RWPE1 (cell line): ENCODE results near the gene GPX1.
"Not testable (repeated sequence)": the region's sequence is repeated elsewhere in the genome, so short reads cannot be mapped to it uniquely, and the experiment has no call there.

Experiments used
- CTCF ChIA-PET: fragments of 350-600 bp; sonication (Branson Sonifier 250); formaldehyde crosslinking; extraction: SDS; loops from one replicate; lab custom pipeline; 2021; lab: Yijun Ruan, JAX
- POLR2A ChIA-PET: fragments of 400-600 bp; formaldehyde crosslinking; extraction: SDS; loops from one replicate; lab custom pipeline; 2020; ENCODE audit warnings: antibody characterized with exemption; ENCODE audit not compliant: low non-redundant PET; lab: Yijun Ruan, JAX
- DNase-seq: peaks from one replicate; pipeline ENCODE4 v3.0.0; 2012; ENCODE audit warnings: low spot score
- H3K27ac ChIP-seq: fragments of 450-650 bp; 2 replicates; pipeline ENCODE4 v1.5.1; 2017
- CTCF ChIP-seq: fragments of 450-650 bp; conservative IDR thresholded peaks from 2 replicates; pipeline ENCODE4 v1.5.1; 2017; ENCODE audit warnings: low read depth, mild to moderate bottlenecking

The GPX1 gene

GRCh38 chr3:49358217-49358883 lies at the start of gene GPX1:
Gene GPX1, minus strand, starts transcription at chr3:49358353. Its CDS starts 75 bp downstream, at chr3:49358278.
- ChIA-PET POLR2A (interaction anchor here (0.5 to 1.0 kb wide), 3 partner anchors 18 to 72 kb away, joined by 3 to 6 read pairs (median 4); partner anchors contain the start of gene USP4), CTCF (no interaction called here)
- TF ChIP-seq CTCF: no peak
- H3K27ac ChIP-seq: peak within 1 kb of the TSS; percentile 99
- peak; percentile 91 for DNase-seq

GRCh38 chr3:49406571-49407565 lies 48.7 kb upstream of the GPX1 start:
- ChIA-PET CTCF (no interaction called here), POLR2A (no interaction called here)
- no peak for TF ChIP-seq CTCF
- H3K27ac ChIP-seq: peak overlapping the region; percentile 51
- no peak for DNase-seq

- peak overlapping the region; percentile 35; the same call in 1 of the 2 replicates for H3K27ac ChIP-seq
- CTCF ChIA-PET, POLR2A ChIA-PET, DNase-seq: not testable (repeated sequence)
Observed at GRCh38 chr3:49405570-49405969, 47.4 kb upstream of the GPX1 start.

- TF ChIP-seq CTCF: no peak
- ChIA-PET CTCF (no interaction called here), POLR2A (no interaction called here)
- H3K27ac ChIP-seq: no peak overlapping the region
- DNase-seq: no peak
Observed at GRCh38 chr3:49403891-49404290, 45.7 kb upstream of the GPX1 start.

- no peak overlapping the region for H3K27ac ChIP-seq
- DNase-seq: no peak
- ChIA-PET POLR2A (interaction anchor here (0.6 kb wide), 1 partner anchor 43 kb away, joined by 3 read pairs; no protein-coding TSS in a partner anchor), CTCF (no interaction called here)
- TF ChIP-seq CTCF: no peak
Observed at GRCh38 chr3:49401766-49402165, 43.6 kb upstream of the GPX1 start.

- no peak for DNase-seq
- ChIA-PET CTCF (interaction anchor here (0.5 kb wide), 2 partner anchors 51 to 106 kb away, joined by 7 to 9 read pairs; no protein-coding TSS in a partner anchor), POLR2A (no interaction called here)
- no peak for TF ChIP-seq CTCF
- no peak overlapping the region for H3K27ac ChIP-seq
Observed at GRCh38 chr3:49399461-49399860, 41.3 kb upstream of the GPX1 start.
